ENCODE measurements around the gene LMAN1L.

Gene LMAN1L

DNA sequence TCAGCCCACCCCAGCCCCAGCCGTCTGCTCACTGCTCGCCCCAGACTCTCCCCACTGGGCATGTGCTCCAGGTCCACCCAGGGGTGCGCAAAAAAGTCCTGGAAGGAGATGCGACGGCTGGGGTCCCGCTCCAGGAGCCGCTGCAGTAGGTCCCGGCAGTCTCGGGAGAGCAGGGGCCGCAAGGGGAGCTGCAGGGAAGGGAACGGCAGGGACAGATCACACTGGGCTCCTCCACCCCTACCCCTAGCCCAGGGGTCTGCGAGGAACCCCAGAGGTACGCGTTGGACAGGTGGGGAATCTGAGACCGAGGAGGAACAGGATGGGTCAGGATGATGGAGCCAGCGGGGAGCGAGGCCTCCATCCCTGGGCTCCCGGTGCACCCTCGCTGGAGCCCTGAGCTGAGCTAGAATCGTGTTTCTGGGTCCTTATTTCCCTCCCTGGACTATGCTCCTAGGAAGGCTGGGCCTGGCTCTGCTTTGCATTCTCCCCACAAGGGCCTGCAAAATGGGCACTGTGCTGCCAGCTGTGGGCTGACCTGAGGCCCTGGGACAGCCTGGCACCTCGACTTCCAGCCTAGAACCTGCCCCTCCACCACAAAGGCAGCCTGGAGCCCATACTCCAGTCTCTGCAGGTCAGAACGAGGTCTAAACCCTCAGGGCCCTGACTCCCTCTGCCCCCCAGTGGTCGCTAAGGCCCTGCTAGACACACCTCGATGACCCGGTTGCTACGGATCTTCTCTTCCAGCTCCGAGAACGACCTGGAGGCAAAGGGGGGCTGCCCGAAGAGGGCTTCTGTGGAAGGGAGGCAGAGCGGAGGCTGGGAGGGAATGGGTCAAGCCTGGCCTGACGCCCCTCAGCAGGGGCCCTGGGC is 27.1 kb downstream of the LMAN1L start:
- TF ChIP-seq, protein P1, sequence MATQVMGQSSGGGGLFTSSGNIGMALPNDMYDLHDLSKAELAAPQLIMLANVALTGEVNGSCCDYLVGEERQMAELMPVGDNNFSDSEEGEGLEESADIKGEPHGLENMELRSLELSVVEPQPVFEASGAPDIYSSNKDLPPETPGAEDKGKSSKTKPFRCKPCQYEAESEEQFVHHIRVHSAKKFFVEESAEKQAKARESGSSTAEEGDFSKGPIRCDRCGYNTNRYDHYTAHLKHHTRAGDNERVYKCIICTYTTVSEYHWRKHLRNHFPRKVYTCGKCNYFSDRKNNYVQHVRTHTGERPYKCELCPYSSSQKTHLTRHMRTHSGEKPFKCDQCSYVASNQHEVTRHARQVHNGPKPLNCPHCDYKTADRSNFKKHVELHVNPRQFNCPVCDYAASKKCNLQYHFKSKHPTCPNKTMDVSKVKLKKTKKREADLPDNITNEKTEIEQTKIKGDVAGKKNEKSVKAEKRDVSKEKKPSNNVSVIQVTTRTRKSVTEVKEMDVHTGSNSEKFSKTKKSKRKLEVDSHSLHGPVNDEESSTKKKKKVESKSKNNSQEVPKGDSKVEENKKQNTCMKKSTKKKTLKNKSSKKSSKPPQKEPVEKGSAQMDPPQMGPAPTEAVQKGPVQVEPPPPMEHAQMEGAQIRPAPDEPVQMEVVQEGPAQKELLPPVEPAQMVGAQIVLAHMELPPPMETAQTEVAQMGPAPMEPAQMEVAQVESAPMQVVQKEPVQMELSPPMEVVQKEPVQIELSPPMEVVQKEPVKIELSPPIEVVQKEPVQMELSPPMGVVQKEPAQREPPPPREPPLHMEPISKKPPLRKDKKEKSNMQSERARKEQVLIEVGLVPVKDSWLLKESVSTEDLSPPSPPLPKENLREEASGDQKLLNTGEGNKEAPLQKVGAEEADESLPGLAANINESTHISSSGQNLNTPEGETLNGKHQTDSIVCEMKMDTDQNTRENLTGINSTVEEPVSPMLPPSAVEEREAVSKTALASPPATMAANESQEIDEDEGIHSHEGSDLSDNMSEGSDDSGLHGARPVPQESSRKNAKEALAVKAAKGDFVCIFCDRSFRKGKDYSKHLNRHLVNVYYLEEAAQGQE (IDR thresholded peaks at IDR 0.05; ENCODE audit: insufficient read depth in 1 of 2, low read depth in 2 of 2, low read length in 2 of 2) = no peak
- TF ChIP-seq TAF1 (IDR thresholded peaks at IDR 0.05; ENCODE audit: borderline replicate concordance, insufficient read depth, low read length) (no peak), SIN3A (IDR thresholded peaks at IDR 0.05; ENCODE audit: borderline replicate concordance, insufficient read depth, low read length) (no peak), FOXP2 (optimal IDR thresholded peaks at IDR 0.05; ENCODE audit: borderline replicate concordance, extremely low read depth, extremely low read length, insufficient read depth) (no peak), POLR2AphosphoS5 (IDR thresholded peaks at IDR 0.05; ENCODE audit: low read depth, low read length) (no peak)

DNA sequence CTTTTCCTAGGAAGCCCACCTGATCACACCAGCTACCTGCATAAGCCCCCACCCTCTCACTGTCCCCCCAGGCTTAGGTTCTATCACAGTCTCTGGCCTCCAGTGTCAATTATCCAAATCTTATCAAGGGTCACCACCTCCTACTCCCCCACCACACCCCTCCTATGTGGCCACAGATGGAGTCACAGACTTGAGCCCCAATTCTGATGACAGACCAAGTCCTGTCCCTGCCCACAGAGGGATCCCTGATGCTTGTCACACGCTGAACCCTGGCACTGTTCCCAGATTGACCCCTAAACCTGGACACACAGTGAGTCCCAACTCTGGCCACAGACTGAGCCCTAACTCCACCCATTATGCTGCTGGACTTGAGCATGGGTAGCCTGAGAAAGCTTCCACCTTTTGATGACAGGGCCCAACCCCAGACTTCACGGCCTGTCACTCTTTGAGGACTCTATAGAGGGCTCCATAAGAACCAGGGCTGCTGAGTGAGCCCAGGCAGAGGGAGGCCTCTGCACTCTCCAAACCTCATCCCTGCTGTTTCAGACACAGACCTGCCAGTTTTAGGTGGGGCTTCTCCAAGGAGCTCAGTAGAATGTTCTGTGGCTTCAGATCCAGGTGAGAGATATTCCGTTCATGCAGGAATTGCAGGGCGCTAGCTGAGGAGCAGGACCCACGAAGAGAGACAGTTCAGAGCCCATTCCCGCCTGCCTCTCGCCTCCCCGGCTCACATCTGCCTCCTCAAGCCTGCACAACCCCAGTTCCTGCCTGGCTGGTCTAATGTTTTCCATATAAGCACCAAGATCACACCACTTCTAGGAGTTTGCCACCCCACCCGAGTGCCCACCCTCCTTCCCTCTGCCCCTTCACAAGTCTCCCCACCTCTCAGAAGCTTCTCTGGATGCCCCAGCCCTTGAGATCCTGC is 28.5 kb downstream of the LMAN1L start:
- TF ChIP-seq POLR2AphosphoS5 (IDR thresholded peaks at IDR 0.05; ENCODE audit: low read depth, low read length) (no peak), SIN3A (IDR thresholded peaks at IDR 0.05; ENCODE audit: borderline replicate concordance, insufficient read depth, low read length) (no peak), FOXP2 (optimal IDR thresholded peaks at IDR 0.05; ENCODE audit: borderline replicate concordance, extremely low read depth, extremely low read length, insufficient read depth) (no peak), TAF1 (IDR thresholded peaks at IDR 0.05; ENCODE audit: borderline replicate concordance, insufficient read depth, low read length) (no peak)
- TF ChIP-seq, protein P1 (IDR thresholded peaks at IDR 0.05; ENCODE audit: insufficient read depth in 1 of 2, low read depth in 2 of 2, low read length in 2 of 2) = no peak

DNA sequence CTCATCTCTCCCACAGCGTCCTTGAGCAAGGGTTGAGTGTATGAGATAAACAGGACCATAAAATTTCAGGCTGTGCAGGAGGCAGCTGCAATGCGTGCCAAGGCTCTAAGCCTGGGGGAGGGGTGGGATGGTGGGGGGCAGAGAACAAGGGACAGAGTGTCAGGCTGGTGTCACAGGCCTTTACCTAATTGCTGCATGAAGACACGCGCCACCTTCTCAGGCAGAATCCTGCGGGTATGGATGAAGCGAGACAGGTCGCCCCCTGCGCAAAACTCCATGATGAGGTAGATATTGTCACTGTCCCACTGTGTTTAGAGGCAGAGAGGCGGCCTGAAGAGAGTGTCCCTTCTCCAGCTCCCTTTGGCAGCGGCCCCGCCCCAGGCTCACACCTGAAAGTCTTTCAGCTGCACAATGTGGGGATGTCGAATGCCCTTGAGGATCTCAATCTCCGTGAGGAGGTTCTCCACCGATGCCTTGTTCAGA is 29.3 kb downstream of the LMAN1L start:
- TF ChIP-seq SIN3A (IDR thresholded peaks at IDR 0.05; ENCODE audit: borderline replicate concordance, insufficient read depth, low read length) = no peak
- no peak for TF ChIP-seq POLR2AphosphoS5 (IDR thresholded peaks at IDR 0.05; ENCODE audit: low read depth, low read length)
- TF ChIP-seq TAF1 (IDR thresholded peaks at IDR 0.05; ENCODE audit: borderline replicate concordance, insufficient read depth, low read length) = no peak
- TF ChIP-seq FOXP2 (optimal IDR thresholded peaks at IDR 0.05; ENCODE audit: borderline replicate concordance, extremely low read depth, extremely low read length, insufficient read depth) = no peak
- TF ChIP-seq, protein P1 (IDR thresholded peaks at IDR 0.05; ENCODE audit: insufficient read depth in 1 of 2, low read depth in 2 of 2, low read length in 2 of 2) = no peak

DNA sequence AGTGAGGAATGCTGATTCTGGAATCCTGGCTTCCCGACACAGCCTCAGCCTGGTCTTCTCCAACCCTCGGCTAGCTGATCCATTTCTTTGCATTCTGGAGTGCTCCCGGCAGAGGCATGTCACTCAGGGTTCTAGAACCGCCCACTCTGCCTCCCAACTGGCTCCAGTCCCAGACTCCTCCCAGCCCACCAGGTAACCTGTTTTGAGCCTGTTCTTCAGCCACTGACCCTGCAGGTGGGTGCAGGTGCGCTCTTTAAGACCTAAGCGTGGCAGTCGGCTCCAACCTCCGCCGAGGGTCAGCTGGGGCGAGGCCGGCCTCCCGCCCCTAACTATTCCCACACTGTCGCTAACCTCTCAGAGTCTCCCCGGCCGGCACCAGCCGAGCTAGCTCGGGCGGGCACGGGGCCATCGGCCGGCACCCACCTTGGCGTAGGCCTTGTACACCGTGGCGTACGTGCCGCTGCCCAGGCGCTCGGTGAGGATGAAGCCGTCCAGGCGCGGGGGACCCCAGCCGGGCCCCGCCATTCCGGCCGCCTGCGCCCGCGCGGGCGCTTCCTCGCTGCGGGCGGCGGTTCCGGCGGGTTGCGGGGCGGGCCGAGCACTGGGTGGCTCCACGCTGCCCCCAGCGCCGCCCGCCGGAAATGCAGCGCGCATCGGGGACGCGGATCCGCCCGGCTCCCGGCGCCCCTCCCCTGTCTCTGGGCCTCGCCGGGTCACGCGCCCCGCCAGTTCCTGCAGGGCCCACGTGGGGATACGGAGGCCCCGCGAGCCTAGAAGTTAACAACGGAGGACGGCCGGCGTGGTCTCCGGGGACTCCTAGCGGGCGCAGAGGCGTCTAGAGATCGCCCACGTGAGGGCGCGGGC is 30.2 kb downstream of the LMAN1L start, which contains the start of gene ULK3:
ULK3 (minus strand) TSS at position 576 of the 864 bp plus-strand sequence; CDS start at position 525, 51 bp downstream.
- TF ChIP-seq TAF1 (IDR thresholded peaks at IDR 0.05; ENCODE audit: borderline replicate concordance, insufficient read depth, low read length) (peak; percentile 56; the same call in 1 of the 2 replicates), FOXP2 (optimal IDR thresholded peaks at IDR 0.05; ENCODE audit: borderline replicate concordance, extremely low read depth, extremely low read length, insufficient read depth) (peak; percentile 85), SIN3A (IDR thresholded peaks at IDR 0.05; ENCODE audit: borderline replicate concordance, insufficient read depth, low read length) (peak; percentile 65; the same call in 1 of the 2 replicates), POLR2AphosphoS5 (IDR thresholded peaks at IDR 0.05; ENCODE audit: low read depth, low read length) (peak; percentile 73)
- TF ChIP-seq, protein P1 (IDR thresholded peaks at IDR 0.05; ENCODE audit: insufficient read depth in 1 of 2, low read depth in 2 of 2, low read length in 2 of 2) = 0 out of 4 replicates have a peak, but pooled peaks have one; percentile 7 to 35
